HuH-7 (cell line): ENCODE measurements around the gene HMGN1.

Experiments
- DNase-seq: peaks from one replicate; pipeline ENCODE4 v3.0.0; 2011; ENCODE audit warnings: low spot score

Gene HMGN1

GRCh38 chr21:39296891-39297290 is 52.0 kb downstream of the HMGN1 start:
- DNase-seq: no peak
